GM23338 (cell line): Measurements from ENCODE around the gene RFXAP.

Experiments
- EZH2phosphoT487 ChIP-seq: fragments of 200-600 bp; sonication (generic); IDR thresholded peaks from one replicate; pipeline ENCODE4 v1.8.1; 2018; ENCODE audit warnings: antibody characterized with exemption; ENCODE audit not compliant: unreplicated experiment
- POLR2AphosphoS5 ChIP-seq: IDR thresholded peaks from 2 replicates; pipeline ENCODE4 v1.6.1; 2016; ENCODE audit warnings: antibody characterized with exemption, low read depth
- TF ChIP-seq, protein P1 (sequence below), 2 experiments: fragments of 200-600 bp in 1 of 2; sonication (generic) in 1 of 2; conservative IDR thresholded peaks; 2 replicates each; pipeline versions ENCODE4 v1.5.1 to v1.6.1; 2016 to 2017; ENCODE audit warnings: antibody characterized with exemption in 2 of 2, low read depth in 2 of 2, mild to moderate bottlenecking in 2 of 2, moderate library complexity in 1 of 2

DNA sequence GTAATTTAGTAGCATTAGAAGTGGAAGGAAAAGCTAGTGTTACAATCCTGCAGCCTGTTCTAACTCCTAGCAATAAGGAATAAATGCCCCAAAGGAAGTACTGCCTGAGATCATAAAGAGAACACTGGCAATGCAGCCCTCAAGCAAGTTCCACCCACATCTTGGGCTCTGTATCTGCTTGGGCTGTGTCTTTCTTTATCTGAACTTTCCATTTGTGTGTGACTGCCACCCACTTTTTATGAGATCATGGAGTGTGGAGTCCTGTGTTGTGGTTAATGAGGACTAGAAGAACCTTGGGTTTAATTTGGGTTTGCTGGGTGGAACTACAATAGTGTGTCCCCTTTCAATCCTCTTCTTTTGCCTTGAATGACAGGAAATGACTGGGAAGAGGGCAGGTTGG is 38.2 kb downstream of the RFXAP start:
- TF ChIP-seq POLR2AphosphoS5: no peak
- TF ChIP-seq, protein P1, sequence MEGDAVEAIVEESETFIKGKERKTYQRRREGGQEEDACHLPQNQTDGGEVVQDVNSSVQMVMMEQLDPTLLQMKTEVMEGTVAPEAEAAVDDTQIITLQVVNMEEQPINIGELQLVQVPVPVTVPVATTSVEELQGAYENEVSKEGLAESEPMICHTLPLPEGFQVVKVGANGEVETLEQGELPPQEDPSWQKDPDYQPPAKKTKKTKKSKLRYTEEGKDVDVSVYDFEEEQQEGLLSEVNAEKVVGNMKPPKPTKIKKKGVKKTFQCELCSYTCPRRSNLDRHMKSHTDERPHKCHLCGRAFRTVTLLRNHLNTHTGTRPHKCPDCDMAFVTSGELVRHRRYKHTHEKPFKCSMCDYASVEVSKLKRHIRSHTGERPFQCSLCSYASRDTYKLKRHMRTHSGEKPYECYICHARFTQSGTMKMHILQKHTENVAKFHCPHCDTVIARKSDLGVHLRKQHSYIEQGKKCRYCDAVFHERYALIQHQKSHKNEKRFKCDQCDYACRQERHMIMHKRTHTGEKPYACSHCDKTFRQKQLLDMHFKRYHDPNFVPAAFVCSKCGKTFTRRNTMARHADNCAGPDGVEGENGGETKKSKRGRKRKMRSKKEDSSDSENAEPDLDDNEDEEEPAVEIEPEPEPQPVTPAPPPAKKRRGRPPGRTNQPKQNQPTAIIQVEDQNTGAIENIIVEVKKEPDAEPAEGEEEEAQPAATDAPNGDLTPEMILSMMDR (conservative IDR thresholded peaks at IDR 0.05; ENCODE audit: low read depth in 2 of 2): no peak
- no peak for TF ChIP-seq EZH2phosphoT487
